WI38 (cell line): ENCODE data around the gene UNC5A.

Experiments used
- H3K4me3 ChIP-seq: 2 replicates; pipeline ENCODE4 v1.5.1; 2011; ENCODE audit warnings: low read depth, mild to moderate bottlenecking, control low read depth, low read length
- TF ChIP-seq, protein P1 (sequence below): IDR thresholded peaks from 2 replicates; pipeline ENCODE4 v1.5.1; 2012; ENCODE audit warnings: low read depth, mild to moderate bottlenecking, control low read depth, low read length

The UNC5A gene

DNA sequence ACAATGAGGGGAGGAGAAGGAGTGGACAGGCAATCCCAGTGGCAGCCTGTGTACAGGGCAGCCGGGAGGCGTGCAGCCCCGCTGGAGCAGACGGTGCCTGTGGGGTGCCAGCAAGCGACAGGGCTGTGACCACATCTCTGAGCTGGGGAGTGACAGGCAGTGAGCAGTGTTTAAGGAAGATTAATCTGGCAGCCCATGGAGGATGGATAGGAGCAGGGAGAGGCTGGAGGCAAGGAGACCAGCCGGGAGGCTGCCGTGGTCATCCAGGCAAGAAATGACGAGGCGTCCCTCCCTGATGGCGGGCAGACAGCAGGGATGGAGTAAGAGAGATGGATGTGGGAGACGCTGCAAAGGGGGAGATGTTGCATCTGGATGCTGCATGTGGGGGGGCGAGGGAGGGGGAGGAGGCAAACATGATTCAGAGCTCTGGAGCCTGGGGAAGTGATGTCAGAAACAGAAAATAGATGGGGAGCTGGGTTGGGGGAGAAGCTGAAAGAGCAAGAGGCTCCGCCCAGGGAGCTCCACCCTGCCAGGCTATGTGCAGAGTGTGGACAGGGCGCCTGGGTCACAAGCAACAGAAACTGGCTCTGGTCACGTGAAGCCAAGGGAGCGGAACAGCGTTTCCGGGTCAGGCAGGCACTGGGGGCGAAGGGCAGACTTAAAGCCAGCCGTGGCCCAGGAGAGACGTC is 12.6 kb downstream of the UNC5A start:
- TF ChIP-seq, protein P1, sequence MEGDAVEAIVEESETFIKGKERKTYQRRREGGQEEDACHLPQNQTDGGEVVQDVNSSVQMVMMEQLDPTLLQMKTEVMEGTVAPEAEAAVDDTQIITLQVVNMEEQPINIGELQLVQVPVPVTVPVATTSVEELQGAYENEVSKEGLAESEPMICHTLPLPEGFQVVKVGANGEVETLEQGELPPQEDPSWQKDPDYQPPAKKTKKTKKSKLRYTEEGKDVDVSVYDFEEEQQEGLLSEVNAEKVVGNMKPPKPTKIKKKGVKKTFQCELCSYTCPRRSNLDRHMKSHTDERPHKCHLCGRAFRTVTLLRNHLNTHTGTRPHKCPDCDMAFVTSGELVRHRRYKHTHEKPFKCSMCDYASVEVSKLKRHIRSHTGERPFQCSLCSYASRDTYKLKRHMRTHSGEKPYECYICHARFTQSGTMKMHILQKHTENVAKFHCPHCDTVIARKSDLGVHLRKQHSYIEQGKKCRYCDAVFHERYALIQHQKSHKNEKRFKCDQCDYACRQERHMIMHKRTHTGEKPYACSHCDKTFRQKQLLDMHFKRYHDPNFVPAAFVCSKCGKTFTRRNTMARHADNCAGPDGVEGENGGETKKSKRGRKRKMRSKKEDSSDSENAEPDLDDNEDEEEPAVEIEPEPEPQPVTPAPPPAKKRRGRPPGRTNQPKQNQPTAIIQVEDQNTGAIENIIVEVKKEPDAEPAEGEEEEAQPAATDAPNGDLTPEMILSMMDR = no peak
- H3K4me3 ChIP-seq = no peak overlapping the region

DNA sequence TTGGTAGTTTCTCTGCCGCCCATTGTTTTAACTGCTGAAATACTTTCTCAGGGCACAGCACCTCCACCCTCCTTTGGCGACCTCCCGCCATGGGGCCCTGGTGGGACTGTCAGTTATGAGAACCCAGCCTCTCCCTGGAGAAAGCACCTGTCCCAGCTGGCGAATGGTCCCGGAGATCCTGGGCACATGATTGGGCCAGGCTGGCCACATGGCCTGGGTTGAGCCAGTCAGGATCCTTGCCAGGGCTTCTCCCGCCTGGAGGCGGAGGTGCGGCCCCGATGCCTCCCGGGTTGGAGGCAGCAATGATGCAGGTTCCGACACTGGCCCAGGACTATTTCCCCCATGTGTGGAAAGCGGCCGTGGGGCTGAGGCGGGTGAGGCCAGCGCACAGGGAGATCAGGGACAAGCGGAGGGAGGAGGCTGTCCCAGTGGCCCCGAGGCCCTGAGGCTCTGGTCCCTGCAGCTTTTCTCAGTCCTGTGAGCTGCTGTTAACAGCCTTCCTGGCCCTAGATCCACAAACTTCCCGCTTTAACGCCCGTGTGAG is 13.6 kb downstream of the UNC5A start:
- TF ChIP-seq, protein P1 = no peak

DNA sequence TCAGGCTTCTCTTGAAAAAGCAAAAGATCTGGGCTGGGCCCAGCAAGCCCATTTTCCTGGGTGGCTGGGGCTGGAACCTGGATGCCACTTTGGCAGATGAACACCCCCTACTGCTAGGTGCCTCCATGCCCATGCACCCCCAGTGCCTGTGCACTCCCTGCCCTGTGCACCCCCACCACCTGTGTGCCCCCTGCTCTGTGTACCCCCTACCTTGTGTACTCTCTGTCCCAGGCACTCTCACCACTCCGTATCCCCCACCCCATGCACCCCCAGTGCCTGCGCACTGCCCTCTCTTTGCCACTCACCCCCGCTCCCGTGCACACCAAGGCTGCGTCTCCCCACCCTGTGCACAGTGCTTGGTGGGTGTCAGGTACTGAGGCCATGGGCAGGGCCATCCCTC is 14.2 kb downstream of the UNC5A start:
- TF ChIP-seq, protein P1 = no peak
- no peak overlapping the region for H3K4me3 ChIP-seq

More for the DNA sequence above, 13.6 kb downstream of the UNC5A start:
- H3K4me3 ChIP-seq = no peak overlapping the region

DNA sequence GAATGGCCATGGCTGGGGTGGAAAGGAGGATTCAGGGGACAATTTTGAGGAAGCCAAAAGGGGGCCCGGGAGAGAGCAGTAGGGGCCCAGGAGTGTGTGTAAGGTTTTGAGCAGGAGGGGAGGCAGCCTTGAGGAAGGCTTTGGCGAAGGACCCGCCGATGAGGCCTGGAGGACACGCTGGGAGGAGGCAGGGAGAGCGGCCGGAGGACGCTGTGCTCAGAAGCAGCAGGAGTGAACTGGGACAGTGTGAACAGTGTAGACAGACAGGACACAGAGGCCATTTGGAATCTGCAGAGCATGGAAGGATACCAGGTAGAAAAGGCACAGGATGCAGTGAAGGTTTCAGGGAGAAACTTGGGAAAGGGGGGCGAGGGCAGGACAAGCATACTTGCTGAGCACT is 14.9 kb downstream of the UNC5A start:
- TF ChIP-seq, protein P1 = no peak

DNA sequence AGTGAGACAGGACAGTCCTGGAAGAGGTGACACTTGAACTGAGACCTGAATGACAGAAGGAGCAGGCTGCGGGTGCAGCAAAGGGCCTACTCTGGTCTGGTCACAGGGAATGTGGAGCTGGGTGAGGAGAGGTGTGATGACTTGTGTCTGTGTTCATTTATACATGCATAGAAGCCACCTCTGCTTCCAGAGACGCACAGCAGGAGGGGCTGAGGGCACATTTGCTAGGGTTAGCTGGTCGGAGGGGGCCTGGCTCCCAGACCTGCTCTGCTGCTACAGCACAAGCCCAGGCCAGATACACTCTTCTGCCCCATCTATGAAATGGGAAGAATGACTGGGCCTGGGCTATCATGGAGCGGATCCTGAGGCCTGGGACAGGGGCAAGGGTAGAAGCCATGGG is 15.6 kb downstream of the UNC5A start:
- no peak overlapping the region for H3K4me3 ChIP-seq
- TF ChIP-seq, protein P1 = no peak

More for the DNA sequence above, 14.9 kb downstream of the UNC5A start:
- H3K4me3 ChIP-seq = no peak overlapping the region

DNA sequence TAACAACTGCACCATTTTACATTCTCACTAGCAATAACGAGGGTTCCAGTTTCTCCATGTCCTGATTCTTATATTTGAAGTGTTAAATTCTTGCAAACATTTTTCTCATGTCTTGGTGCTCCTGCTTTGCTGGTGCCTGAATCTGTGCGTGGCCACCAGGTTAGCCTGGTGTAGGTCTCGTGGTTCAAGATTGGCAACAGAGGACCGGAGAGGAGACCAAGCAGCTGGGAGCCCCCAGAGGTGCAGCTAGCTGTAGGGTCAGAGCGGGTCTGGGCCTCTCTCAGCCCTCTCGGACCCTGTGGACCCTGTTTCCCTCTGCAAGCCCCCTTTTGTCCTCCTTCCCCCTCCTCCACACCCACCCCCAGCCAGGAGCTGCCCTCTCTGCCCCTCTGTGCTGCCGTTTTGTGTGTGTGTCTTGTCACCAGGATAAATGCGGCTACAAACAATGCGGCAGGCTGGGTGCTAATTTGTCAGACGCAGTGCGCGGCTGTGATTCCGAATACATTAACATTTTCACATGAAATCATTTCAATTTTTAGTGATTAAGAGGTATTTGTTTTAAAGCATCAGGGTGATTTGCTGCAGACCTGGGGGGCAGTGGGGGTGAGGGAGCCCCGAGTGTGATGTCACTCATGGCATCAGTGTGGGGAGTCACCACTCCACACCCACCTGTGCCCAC is 17.5 kb downstream of the UNC5A start:
- TF ChIP-seq, protein P1 = no peak
- no peak overlapping the region for H3K4me3 ChIP-seq

DNA sequence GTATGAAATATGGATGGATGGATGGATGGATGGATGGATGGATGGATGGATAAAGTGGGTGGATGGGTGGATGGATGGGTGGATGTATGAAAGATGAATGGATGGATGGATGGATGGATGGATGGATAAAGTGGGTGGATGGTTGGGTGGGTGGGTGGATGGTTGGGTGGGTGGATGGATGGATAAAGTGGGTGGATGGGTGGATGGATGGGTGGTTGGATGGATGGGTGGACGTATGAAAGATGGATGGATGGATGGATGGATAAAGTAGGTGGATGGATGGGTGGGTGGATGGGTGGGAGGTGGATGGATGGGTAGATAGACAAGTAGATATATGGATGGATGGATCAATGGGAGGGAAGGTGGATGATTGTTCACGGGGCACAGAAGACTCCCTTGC is 19.0 kb downstream of the UNC5A start:
- H3K4me3 ChIP-seq = no peak overlapping the region

More for the DNA sequence above, 19.0 kb downstream of the UNC5A start:
- TF ChIP-seq, protein P1 = no peak
